GM13976 (cell line): ENCODE results near the gene NELFA.

ENCODE experiments used
- DNase-seq: peaks from one replicate; pipeline ENCODE4 v3.0.0; 2012; ENCODE audit warnings: low spot score
- CTCF ChIP-seq: IDR thresholded peaks from 2 replicates; pipeline ENCODE4 v1.5.1; 2012; ENCODE audit warnings: borderline replicate concordance, mild to moderate bottlenecking; ENCODE audit not compliant: insufficient read depth; ENCODE audit errors: extremely low read depth, missing control alignments, control extremely low read depth
- in situ Hi-C: fragments of 300-500 bp; cut with MboI; formaldehyde crosslinking; loops from one replicate; pipeline ENCODE4 v1.12.0; 2022; ENCODE audit warnings: low sequenced_read_pairs, mixed read lengths, inconsistent platforms; ENCODE audit not compliant: unreplicated experiment

NELFA gene

DNA sequence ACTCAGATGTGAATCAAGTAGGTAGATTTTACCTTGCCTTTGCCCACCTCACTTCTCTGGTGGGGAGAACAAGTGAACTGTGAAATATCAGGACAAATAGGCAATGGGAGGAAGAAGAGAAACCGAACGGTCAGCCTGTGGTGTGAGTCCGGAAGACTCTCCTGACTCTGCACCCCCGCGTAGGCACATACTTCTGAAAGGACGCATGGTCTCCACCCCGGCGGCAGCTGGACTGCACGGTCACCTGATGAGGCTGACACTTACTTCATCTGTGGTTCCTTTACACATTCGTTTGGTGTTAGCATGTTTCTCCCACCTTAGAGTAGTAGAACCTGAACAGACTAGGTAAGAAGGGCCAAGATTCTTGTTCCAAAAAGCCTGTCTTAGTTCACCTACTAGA lies 58.4 kb downstream of the NELFA start:
- no peak for TF ChIP-seq CTCF

GRCh38 chr4:1948892-1949436 lies 59.8 kb downstream of the NELFA start:
- in situ Hi-C loops: no loop called here
- TF ChIP-seq CTCF: no peak
- DNase-seq: no peak

More for the DNA sequence above, 58.4 kb downstream of the NELFA start:
- DNase-seq: no peak
- in situ Hi-C loops: no loop called here

GRCh38 chr4:1948232-1948631 lies 60.5 kb downstream of the NELFA start:
- no peak for DNase-seq
- in situ Hi-C loops: no loop called here
- TF ChIP-seq CTCF: no peak

DNA sequence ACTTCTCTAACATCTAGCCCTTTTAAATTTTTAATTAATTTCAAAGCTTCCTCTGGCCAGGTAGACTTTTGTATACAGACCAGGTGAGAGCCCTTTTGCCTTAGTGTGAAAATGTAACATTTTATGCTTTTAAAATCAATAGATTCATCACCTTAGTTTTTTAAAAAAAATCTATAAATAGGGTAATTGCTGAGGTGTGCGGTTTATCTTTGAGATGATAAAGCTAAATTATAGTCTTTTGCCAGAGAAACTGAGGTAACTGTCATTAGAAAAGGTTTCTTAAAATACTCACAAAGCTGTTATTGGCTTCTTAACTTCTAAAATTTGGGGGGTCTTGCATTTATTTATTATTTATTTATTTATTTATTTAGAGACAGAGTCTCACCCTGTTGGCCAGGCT lies 62.9 kb downstream of the NELFA start:
- no peak for TF ChIP-seq CTCF
- no peak for DNase-seq
- in situ Hi-C loops: no loop called here

- DNase-seq: no peak
- no peak for TF ChIP-seq CTCF
- in situ Hi-C loops: no loop called here
These were observed 63.5 kb downstream of the NELFA start for GRCh38 chr4:1945124-1945895.

DNA sequence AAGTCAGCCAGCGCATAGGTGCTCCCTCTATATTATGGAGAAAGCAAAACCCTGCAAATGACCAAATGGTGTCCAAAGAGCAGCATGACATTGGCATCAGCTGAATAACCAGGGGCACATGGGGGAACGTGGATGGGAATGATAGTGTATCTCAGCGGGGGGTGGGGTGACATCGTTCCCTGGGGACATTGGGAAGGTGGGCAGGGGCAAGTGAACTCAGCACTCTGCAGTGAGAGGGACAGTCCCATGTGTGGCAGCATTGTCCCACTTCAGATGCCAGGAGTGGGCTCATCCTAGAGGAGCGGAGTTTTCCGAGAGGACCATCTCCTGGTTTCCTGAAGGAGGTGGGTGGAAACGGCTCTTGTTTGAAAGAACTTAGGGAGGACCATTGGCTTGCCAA lies 64.8 kb downstream of the NELFA start:
- in situ Hi-C loops: no loop called here
- TF ChIP-seq CTCF: no peak
- DNase-seq: no peak

DNA sequence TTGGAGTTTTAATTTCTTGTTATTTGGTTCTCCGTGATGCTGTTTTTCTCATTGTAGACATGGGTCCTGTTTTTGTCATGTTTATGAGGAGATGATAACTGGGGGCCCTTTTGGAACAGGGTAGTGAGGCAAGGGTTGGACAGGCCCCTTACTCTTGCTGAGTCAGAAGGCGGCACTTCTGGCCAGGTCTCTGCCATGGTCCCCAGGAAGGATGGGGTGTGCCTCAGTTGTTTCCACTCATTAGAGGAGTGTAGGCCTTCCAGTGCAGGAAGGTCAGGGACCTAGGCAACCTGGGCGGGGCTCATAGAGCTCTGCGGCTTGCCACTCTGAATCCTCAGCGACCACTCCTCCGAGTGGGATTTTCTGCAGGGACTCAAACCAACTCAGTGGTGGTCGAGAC lies 68.2 kb downstream of the NELFA start:
- no peak for TF ChIP-seq CTCF
- DNase-seq: no peak
- in situ Hi-C loops: no loop called here
